HG02678 (cell line): ENCODE results near the gene NFAT5.
"Not testable (repeated sequence)": the region's sequence is repeated elsewhere in the genome, so short reads cannot be mapped to it uniquely, and the experiment has no call there.

Experiments
- ATAC-seq: cut with Tn5 transposase; IDR thresholded peaks from one replicate; pipeline ENCODE4 v1.9.1; 2021; ENCODE audit warnings: mild to moderate bottlenecking, moderate library complexity; ENCODE audit not compliant: unreplicated experiment

NFAT5 gene

DNA sequence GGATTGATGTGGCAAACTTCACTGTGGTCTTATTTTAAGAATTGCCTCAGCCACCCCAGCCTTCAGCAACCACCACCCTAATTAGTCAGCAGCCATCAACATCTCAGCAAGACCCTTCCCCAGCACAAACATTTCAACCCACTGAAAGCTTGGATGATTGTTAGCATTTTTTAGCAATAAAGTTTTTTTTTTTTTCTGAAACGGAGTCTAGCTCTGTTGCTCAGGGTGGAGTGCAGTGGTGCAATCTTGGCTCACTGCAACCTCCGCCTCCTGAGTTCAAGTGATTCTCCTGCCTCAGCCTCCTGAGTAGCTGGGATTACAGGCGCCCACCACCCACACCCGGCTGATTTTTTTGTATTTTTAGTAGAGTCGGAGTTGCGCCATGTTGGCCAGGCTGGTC lies 19.1 kb upstream of the NFAT5 start:
- ATAC-seq = not testable (repeated sequence)

GRCh38 chr16:69553332-69553731 lies 12.4 kb upstream of the NFAT5 start:
- ATAC-seq = no peak

DNA sequence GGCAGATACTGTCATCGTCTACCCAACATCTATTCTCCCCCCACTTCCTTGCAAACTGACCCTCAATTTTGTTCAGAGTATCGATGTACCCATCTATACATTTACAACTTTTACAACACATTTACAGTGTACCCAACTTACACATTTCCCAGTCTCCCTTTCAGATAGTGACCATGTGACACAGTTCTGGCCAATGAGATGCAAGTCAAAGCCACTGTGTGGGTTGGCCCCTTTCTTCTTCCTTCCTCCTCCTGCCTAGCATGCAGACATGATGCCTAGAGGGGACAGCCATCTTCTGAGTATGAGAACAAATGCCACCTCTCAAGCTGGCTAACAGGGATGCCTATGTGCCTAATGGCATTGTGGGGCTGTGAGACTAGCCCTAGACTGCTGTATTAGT lies 11.3 kb upstream of the NFAT5 start:
- ATAC-seq = no peak

- no peak for ATAC-seq
These were observed 10.3 kb upstream of the NFAT5 start for GRCh38 chr16:69555437-69555836.

DNA sequence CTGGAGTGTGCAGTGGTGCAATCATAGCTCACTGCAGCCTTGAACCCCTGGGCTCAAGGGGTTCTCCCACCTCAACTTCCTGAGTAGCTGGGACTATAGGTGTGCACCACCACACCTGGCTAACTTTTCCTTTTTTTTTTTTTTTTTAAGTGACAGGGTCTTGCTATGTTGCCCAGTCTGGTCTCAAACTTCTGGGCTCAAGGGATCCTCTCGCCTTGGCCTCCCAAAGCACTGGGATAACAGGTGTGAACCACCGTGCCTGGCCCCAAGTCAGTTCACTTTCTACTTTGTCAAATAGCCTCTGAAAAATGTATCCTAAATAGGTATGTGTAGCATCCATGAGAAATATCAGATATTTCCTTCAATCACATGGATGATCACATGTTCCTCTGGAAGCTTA lies 9.9 kb upstream of the NFAT5 start:
- no peak for ATAC-seq

- ATAC-seq = no peak
These were observed 6.6 kb upstream of the NFAT5 start for GRCh38 chr16:69559164-69559563.

GRCh38 chr16:69561367-69561766 lies 4.4 kb upstream of the NFAT5 start:
- not testable (repeated sequence) for ATAC-seq

DNA sequence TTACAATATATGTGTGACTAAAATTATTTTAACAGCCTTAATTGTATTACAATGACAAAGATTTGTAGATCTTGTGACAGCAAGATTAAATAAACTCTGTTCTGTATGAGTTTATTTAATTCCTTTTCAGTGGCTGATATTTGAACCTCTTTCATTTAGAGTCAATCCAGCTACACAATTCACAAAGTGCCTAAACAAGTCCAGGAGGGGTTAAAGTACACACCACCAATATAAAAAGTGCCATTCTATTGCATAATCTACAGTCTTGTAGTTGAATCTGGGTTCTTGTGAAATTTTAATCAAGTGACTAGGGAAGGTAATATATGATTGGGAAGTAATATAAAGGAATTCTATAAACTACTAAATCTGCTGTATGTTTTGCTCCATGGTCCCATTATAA lies 3.9 kb upstream of the NFAT5 start:
- no peak for ATAC-seq

- no peak for ATAC-seq
These were observed 3.0 kb upstream of the NFAT5 start for GRCh38 chr16:69562813-69563212.

DNA sequence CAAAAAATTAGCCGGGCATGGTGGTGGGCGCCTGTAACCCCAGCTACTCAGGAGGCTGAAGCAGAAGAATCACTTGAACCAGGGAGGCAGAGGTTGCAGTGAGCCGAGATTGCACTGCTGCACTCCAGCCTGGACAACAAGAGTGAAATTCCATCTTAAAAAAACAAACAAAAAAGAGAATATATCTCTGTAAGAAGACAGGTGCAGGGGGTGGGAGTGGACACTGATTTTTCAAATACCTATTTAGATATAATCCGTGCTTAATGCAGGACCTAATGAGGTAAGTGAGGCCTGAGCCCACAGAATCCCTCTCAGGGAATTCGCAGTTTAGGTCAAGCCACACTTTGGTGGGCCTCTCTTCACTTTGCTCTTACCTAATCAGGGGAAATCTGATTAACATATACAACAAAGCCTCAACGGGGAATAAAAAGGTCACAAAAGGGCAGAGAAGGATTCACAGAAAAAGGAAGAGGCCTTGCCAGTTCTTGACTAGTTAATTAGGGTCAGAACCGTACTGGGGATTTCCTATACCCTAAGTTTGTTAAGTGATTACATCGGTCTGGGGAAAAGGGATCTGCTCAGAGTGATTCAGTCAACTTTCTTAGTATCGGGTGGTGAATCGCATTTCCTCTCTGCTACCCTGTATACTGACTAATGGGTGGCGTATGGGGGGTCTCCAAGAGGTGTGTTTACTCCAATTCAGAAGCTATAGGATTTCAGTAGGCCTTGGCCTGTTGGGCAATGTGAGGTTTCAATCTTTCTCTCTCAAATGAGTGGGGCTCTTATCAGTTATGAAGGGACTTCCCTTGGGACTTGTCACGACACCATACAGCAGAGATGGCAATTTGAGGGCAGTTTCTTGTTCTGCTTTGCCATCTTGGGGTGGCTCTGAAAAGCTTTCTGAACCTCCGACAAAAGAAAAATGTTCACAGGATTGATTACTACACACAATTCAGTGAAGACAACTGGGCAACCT lies 1.9 kb upstream of the NFAT5 start:
- ATAC-seq = peak; percentile 50

DNA sequence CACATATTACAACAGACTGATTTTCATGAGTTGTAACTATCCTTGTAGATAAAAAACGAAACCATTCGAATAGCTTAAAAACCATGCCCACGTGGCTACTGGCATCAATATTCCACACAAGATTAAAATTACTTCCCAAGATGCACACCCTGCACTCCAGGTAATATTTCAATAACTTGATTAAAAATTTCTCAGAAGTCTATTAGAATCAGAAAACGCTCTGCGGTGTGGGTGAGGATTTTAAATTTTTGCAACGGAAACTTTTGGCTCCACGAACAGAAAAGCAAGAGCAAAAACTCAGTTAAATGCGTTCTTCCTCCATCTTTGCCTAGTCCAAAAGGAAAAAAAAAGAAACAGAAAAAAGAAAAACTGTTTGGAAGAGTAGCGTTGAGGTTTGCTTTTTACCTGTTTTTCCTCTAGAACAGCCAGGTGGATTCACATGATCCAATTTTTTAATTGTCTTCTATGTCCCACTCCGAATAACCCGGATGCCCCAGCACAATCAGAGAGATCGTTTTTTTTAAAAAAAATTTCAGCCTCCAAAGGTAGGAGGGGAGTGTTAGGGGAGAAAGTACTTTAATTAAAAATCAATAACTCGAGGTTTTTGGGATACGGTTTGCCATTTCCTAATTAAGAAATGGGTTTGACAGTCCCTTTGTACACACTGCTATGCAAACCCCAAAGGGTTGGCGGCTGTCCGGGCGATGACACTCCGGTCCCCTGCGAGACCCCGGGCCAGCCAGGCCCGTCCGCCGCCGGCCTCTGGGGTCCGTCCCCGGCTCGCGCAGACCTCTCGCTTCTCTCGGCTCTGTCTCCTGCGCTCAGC lies 708 bp upstream of the NFAT5 start:
- peak; percentile 24 for ATAC-seq

- peak; percentile 12 for ATAC-seq
These were observed 644 bp downstream of the NFAT5 start for GRCh38 chr16:69566240-69566980.

DNA sequence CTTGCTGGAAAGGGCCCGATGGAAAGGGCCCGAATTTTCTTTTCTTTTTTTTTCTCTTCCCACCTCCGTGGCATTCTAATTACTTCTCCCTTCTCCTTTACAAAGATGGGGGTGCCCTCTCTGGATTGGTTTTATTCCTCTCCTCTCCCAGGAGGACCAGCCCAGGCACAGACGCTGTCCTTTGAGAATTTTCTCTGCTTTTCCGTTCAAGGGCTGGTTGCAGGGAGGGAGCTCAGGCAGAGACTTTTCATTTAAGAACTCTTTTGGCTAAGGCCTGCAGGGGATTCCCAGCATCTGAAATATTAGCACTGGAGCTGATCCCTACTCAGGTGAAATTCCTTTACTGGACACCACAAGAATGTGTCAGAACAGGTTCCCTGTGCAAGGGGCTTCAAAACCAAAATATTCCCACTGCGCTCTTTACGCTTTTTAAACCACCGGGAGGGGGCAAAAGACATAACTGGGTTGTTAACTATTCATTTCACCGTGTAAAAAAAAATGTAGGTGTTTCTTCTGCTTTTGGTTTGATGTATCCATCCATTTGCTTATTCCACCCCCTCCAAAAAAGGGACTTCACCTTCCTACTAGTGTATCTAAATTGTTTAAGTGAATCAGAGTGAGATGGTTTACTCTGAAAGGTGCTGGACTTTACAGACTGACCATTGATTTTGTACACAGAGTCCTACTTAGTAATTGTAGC lies 1.4 kb downstream of the NFAT5 start:
- no peak for ATAC-seq

DNA sequence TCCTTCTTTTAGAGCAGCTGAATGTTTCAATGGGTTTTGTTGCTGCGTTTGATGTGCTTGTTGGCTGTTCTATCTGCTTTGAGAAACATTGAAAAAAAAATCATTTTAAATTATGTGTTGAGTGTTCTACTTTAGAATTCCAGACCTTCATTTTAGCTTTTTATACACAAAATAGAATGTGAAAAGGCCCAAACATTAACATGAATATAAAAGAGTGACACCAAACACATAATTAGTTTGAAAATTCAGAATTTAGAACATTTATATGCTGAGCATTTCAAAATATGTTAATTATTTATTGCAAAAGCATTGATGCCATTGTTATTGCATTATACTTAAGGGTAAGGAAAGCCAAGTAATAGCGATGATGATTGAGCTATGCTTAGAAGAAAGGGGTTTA lies 2.9 kb downstream of the NFAT5 start:
- no peak for ATAC-seq

DNA sequence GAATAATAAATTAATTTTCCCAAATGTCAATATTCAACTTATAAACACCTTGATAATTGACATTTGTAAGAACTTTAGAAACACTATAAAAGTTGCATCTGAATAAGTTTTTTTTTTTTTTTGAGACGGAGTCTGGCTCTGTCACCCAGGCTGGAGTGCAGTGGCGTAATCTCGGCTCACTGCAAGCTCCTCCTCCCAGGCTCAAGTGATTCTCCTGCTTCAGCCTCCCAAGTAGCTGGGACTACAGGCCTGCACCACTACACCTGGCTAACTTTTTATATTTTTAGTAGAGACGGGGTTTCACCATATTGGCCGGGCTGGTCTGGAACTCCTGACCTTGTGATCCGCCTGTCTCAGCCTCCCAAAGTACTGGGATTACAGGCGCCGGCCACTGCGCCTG lies 13.0 kb downstream of the NFAT5 start:
- not testable (repeated sequence) for ATAC-seq

DNA sequence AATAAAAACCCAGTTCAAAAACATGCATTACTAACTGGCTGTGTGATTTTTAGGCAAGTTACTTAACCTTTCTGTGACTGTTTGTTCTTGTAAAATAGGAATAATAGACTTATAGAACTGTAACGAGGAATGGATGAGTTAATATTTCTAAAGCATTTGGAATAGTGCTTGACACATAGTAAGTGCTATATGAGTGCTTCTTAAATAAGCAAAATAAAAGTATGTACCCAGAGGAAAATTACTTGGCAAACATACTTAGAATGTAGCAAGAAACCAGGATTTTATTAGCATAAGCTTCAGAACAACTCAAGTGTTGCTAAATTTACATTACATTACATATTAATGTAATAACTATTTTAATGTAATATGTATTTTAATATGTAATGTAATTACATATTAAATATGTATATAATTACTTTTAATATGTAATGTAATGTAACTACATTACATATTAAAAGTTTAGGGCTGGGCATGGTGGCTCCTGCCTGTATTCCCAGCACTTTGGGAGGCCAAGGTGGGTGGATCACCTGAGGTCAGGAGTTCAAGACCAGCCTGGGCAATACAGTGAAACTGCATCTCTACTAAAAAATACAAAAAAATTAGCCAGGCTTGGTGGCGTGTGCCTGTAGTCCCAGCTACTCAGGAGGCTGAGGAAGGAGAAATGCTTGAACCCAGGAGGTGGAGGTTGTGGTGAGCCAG lies 14.2 kb downstream of the NFAT5 start:
- no peak for ATAC-seq

- ATAC-seq = no peak
These were observed 15.5 kb downstream of the NFAT5 start for GRCh38 chr16:69581297-69581696.

DNA sequence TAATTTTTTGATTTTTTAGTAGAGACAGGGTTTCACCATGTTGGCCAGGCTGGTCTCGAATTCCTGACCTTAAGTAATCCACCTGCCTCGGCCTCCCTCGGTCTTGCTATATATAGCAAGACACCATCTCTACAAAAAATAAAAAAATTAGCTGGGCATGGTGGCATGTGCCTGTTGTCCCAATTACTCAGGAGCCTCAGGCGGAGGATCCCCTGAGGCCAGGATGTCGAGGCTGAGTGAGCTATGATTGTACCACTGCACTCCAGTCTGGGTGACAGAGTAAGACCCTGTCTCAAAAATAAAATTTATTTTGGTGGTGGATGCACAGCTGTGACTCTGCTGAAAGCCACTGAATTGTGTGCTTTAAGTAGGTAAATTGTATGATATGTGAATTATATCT lies 18.7 kb downstream of the NFAT5 start:
- not testable (repeated sequence) for ATAC-seq

DNA sequence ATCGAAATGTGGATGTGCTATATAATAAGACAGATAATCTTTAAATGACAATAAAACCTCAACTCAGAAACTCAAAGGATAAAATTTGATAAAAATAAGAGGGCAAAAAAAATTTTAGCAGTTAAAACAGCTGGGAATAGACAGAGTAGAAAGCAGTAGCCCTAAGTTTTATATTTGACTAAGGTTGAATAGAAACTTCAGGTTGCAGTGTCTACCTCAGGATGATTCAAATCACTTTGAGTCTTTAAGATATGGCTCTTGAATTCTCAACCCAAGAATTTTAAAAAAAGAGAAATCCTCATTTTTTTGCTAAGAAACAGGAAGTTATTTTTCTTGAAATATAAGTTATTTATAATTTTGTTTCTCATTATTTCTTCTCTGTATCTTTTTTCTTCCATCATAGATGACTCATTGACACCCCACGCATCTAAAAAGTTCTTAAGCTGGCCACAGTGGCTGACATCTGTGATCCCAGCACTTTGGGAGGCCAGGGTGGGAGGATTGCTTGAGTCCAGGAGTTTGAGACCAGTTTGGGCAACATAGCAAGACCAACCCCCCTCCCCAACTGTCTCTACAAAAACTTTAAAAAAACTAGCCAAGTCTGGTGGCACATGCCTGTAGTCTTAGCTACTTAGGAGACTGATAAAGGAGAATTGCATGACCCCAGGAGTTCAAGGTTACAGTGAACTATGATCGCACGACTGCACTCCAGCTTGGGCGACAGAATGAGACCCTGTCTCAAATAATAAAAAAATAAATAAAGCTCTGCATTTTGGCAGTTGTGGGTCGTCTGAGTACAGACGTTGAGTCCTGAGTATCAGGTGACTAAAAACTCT lies 23.9 kb downstream of the NFAT5 start:
- no peak for ATAC-seq
